IMR-90 (cell line): ENCODE measurements around the gene NAV2. TPM values are rescaled to one million over a fixed set of nuclear protein-coding genes. Genes with fewer than 3 reads are reported as not detected.

Experiments
- ATAC-seq: fragments of 200-7000 bp; cut with Tn5 transposase; 2 replicates; pipeline ENCODE4 v1.9.1; 2020; ENCODE audit warnings: low read depth, mild to moderate bottlenecking, moderate library complexity
- BruUV-seq: library from RNA; stranded (reverse); fragments of 400-500 nt; replicated peaks from 2 replicates; lab custom pipeline; 2021; lab: Mats Ljungman, UMichigan
- CTCF ChIA-PET: fragments of 300-600 bp; formaldehyde crosslinking; extraction: SDS; loops from one replicate; lab custom pipeline; 2021; ENCODE audit warnings: antibody characterized with exemption; lab: Yijun Ruan, JAX
- POLR2A ChIA-PET: fragments of 300-600 bp; sonication (Branson Sonifier 250); formaldehyde crosslinking; loops from one replicate; lab custom pipeline; 2022; ENCODE audit warnings: antibody characterized with exemption; ENCODE audit not compliant: unreplicated experiment; lab: Charles Lee
- DNase-seq: peaks from one replicate; pipeline ENCODE4 v3.0.0; 2013
- H2AFZ ChIP-seq: replicated peaks from 2 replicates; pipeline ENCODE3; 2013; ENCODE audit warnings: low read length, mild to moderate bottlenecking; ENCODE audit not compliant: poor library complexity
- H2AK5ac ChIP-seq: 2 replicates; pipeline ENCODE4 v1.6.1; 2013; ENCODE audit warnings: low read depth, low read length, inconsistent platforms
- H2AK9ac ChIP-seq: replicated peaks from 2 replicates; pipeline ENCODE3; 2013; ENCODE audit warnings: mild to moderate bottlenecking, low read depth, low read length, moderate library complexity; ENCODE audit not compliant: poor library complexity
- H2BK120ac ChIP-seq: 2 replicates; pipeline ENCODE4 v1.6.1; 2013; ENCODE audit warnings: low read depth, low read length, inconsistent platforms
- H2BK15ac ChIP-seq: 3 replicates; pipeline ENCODE4 v1.6.1; 2013; ENCODE audit warnings: low read depth, low read length, inconsistent platforms
- H2BK20ac ChIP-seq: 2 replicates; pipeline ENCODE4 v1.6.1; 2013; ENCODE audit warnings: low read depth, mild to moderate bottlenecking, inconsistent platforms, low read length, moderate library complexity
- H2BK5ac ChIP-seq: 2 replicates; pipeline ENCODE4 v1.6.1; 2013; ENCODE audit warnings: mild to moderate bottlenecking, low read depth, low read length, inconsistent platforms; ENCODE audit not compliant: poor library complexity, severe bottlenecking
- H3K14ac ChIP-seq: replicated peaks from 2 replicates; pipeline ENCODE4 v1.6.1; 2013; ENCODE audit warnings: low read depth, low read length, inconsistent platforms
- H3K18ac ChIP-seq: 2 replicates; pipeline ENCODE4 v1.6.1; 2013; ENCODE audit warnings: low read depth, low read length, control low read depth
- H3K23ac ChIP-seq: 2 replicates; pipeline ENCODE4 v1.6.1; 2013; ENCODE audit warnings: low read depth, low read length, inconsistent platforms
- H3K27ac ChIP-seq: 2 replicates; pipeline ENCODE4 v1.5.1; 2013; ENCODE audit warnings: mild to moderate bottlenecking, control low read depth, low read length; ENCODE audit not compliant: insufficient read depth
- H3K27me3 ChIP-seq: 2 replicates; pipeline ENCODE4 v1.6.1; 2013; ENCODE audit warnings: low read length; ENCODE audit not compliant: control insufficient read depth, insufficient read depth
- H3K36me3 ChIP-seq: 2 replicates; pipeline ENCODE4 v1.6.1; 2013; ENCODE audit warnings: low read length, mixed read lengths; ENCODE audit not compliant: control insufficient read depth, insufficient read depth
- H3K4ac ChIP-seq: 2 replicates; pipeline ENCODE4 v1.6.1; 2013; ENCODE audit warnings: low read depth, low read length, inconsistent platforms
- H3K4me1 ChIP-seq: 2 replicates; pipeline ENCODE4 v1.6.1; 2013; ENCODE audit warnings: low read length, mixed read lengths; ENCODE audit not compliant: control insufficient read depth, insufficient read depth
- H3K4me2 ChIP-seq: 2 replicates; pipeline ENCODE4 v1.6.1; 2013; ENCODE audit warnings: low read depth, mild to moderate bottlenecking, control low read depth, low read length, moderate library complexity
- H3K4me3 ChIP-seq: 2 replicates; pipeline ENCODE4 v1.5.1; 2013; ENCODE audit warnings: low read depth, mild to moderate bottlenecking, control low read depth, low read length, moderate library complexity; ENCODE audit not compliant: insufficient read depth
- H3K56ac ChIP-seq: 2 replicates; pipeline ENCODE4 v1.6.1; 2013; ENCODE audit warnings: low read length, inconsistent platforms; ENCODE audit not compliant: insufficient read depth; ENCODE audit errors: extremely low read depth
- H3K79me1 ChIP-seq, 2 experiments: 2 replicates each; pipeline ENCODE4 v1.6.1; 2013; ENCODE audit warnings: low read length in 2 of 2, inconsistent platforms in 1 of 2, low read depth in 1 of 2
- H3K9ac ChIP-seq: 2 replicates; pipeline ENCODE4 v1.6.1; 2013; ENCODE audit warnings: low read depth, low read length, control low read depth
- H3K9me1 ChIP-seq: 2 replicates; pipeline ENCODE4 v1.6.1; 2013; ENCODE audit warnings: low read length, inconsistent platforms; ENCODE audit not compliant: insufficient read depth
- H3K9me3 ChIP-seq: 2 replicates; pipeline ENCODE4 v1.6.1; 2013; ENCODE audit warnings: low read length; ENCODE audit not compliant: control insufficient read depth, insufficient read depth
- H4K20me1 ChIP-seq: 2 replicates; pipeline ENCODE4 v1.6.1; 2013; ENCODE audit warnings: low read length, inconsistent platforms; ENCODE audit not compliant: insufficient read depth
- H4K5ac ChIP-seq: 2 replicates; pipeline ENCODE4 v1.6.1; 2013; ENCODE audit warnings: mild to moderate bottlenecking, low read depth, low read length, control low read depth
- H4K8ac ChIP-seq, 2 experiments: 2 replicates each; pipeline ENCODE4 v1.6.1; 2013; ENCODE audit warnings: low read depth in 2 of 2, low read length in 2 of 2, control low read depth in 1 of 2, inconsistent platforms in 1 of 2
- H4K91ac ChIP-seq: 2 replicates; pipeline ENCODE4 v1.6.1; 2013; ENCODE audit warnings: low read depth, low read length, inconsistent platforms; ENCODE audit not compliant: insufficient read depth
- BHLHE40 ChIP-seq: fragments of 150-350 bp; IDR thresholded peaks from 2 replicates; pipeline ENCODE4 v1.6.1; 2016; ENCODE audit warnings: mild to moderate bottlenecking, low read depth, low read length
- CEBPB ChIP-seq: IDR thresholded peaks from 2 replicates; pipeline ENCODE4 v1.6.1; 2012; ENCODE audit warnings: low read depth, low read length, improper control_type of control experiment
- CHD1 ChIP-seq: IDR thresholded peaks from 2 replicates; pipeline ENCODE4 v1.6.1; 2012; ENCODE audit warnings: low read depth, low read length, improper control_type of control experiment
- FOS ChIP-seq: fragments of 150-350 bp; IDR thresholded peaks from 2 replicates; pipeline ENCODE4 v1.6.1; 2016; ENCODE audit warnings: low read depth, low read length
- MXI1 ChIP-seq: IDR thresholded peaks from 2 replicates; pipeline ENCODE4 v1.6.1; 2012; ENCODE audit warnings: low read depth, mild to moderate bottlenecking, low read length, moderate library complexity, borderline replicate concordance
- NFE2L2 ChIP-seq: fragments of 150-350 bp; IDR thresholded peaks from 2 replicates; pipeline ENCODE4 v1.6.1; 2016; ENCODE audit warnings: low read depth, mild to moderate bottlenecking, low read length
- POLR2A ChIP-seq: IDR thresholded peaks from 2 replicates; pipeline ENCODE4 v1.6.1; 2012; ENCODE audit warnings: mild to moderate bottlenecking, low read depth, low read length
- RAD21 ChIP-seq: IDR thresholded peaks from 2 replicates; pipeline ENCODE4 v1.6.1; 2012; ENCODE audit warnings: low read length, improper control_type of control experiment
- RCOR1 ChIP-seq: IDR thresholded peaks from 2 replicates; pipeline ENCODE4 v1.6.1; 2012; ENCODE audit warnings: mild to moderate bottlenecking, low read length, improper control_type of control experiment; ENCODE audit not compliant: insufficient replicate concordance
- RFX5 ChIP-seq: IDR thresholded peaks from 2 replicates; pipeline ENCODE4 v1.8.0; 2012; ENCODE audit warnings: low read depth, mild to moderate bottlenecking, low read length, moderate library complexity
- SMC3 ChIP-seq: fragments of 150-350 bp; IDR thresholded peaks from 2 replicates; pipeline ENCODE4 v1.6.1; 2016; ENCODE audit warnings: low read depth, mild to moderate bottlenecking, antibody characterized with exemption, low read length, moderate library complexity
- WGBS, 2 experiments: methylation state at CpG; one replicate each; pipeline versions ENCODE4 v1.1.5 to v1.1.7; 2013; ENCODE audit warnings: missing lambda C conversion rate in 2 of 2; ENCODE audit not compliant: insufficient read length in 1 of 2; ENCODE audit errors: extremely low coverage in 2 of 2; 5-methylcytosine and 5-hydroxymethylcytosine counted together
- dilution Hi-C: fragments of 300-500 bp; cut with HindIII; formaldehyde crosslinking; loops from one replicate; pipeline ENCODE4 v1.14.3; 2018; ENCODE audit warnings: low sequenced_read_pairs; ENCODE audit not compliant: unreplicated experiment
- in situ Hi-C: fragments of 300-500 bp; cut with MboI; formaldehyde crosslinking; loops from 3 replicates; pipeline ENCODE4 v1.14.3; 2019; ENCODE audit warnings: low sequenced_read_pairs, inconsistent platforms, mixed read lengths
- intact Hi-C: fragments of 100-400 bp; cut with micrococcal nuclease; formaldehyde crosslinking; loops from 2 replicates; pipeline ENCODE4 v1.10.0; 2022
- polyA plus RNA-seq, 3 experiments: library from polyadenylated mRNA; depleted of rRNA; stranded (reverse); fragments of >200 nt; gene quantifications; 2 replicates each; pipeline ENCODE4 v1.2.3, GENCODE V29; 2012; ENCODE audit warnings: low replicate concordance in 1 of 3
- total RNA-seq: library from RNA; depleted of rRNA; stranded (reverse); fragments of >200 nt; gene quantifications from 2 replicates; pipeline ENCODE4 v1.2.3, GENCODE V29; 2012
- TF ChIP-seq, protein P1 (sequence below): fragments of 150-350 bp; IDR thresholded peaks from 2 replicates; pipeline ENCODE4 v1.6.1; 2017; ENCODE audit warnings: mild to moderate bottlenecking, antibody characterized with exemption, low read length, low read depth
- TF ChIP-seq, protein P2 (sequence below): fragments of 150-350 bp; IDR thresholded peaks from 2 replicates; pipeline ENCODE4 v1.6.1; 2016; ENCODE audit warnings: low read depth, mild to moderate bottlenecking, low read length, moderate library complexity, borderline replicate concordance

The NAV2 gene
- total and polyA plus RNA-seq, 2 of the 4 experiments (the other 2 are of a cell fraction): 4.5 to 12.6 TPM

DNA sequence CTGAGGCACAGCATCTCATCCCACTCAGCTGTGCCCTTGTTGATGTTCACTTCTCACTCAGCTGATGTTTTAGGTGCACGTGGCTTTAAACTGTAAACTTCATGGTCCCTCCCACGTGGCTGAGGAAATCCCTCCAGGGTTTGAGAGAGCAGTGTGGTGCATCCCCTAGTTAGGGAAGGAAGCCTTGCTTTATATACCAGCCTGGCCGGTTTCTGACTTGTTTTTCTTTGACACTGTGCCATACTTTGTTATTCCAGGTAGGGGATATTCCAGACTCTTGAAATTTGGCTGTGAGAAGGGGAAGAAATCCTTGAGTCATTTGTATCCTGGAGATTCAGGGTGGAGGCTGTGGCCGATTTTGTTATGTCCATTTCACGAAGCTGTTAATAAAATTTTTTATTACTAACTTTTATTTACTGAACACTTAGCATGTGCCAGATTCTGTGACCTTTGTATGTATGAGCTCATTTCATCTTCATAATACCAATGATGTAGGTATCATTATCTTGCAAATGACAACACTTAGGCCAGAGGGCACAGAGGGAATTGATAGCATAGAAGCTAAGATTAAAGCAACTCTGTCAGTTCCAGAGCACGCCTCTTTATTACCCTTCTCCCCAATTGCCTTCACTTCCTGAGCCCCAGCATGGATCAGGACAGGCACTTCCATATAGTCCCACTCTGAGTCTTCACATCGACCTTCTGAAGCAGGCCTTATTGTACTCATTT, 116.6 kb downstream of the NAV2 start (continued):
- TF ChIP-seq, protein P1, sequence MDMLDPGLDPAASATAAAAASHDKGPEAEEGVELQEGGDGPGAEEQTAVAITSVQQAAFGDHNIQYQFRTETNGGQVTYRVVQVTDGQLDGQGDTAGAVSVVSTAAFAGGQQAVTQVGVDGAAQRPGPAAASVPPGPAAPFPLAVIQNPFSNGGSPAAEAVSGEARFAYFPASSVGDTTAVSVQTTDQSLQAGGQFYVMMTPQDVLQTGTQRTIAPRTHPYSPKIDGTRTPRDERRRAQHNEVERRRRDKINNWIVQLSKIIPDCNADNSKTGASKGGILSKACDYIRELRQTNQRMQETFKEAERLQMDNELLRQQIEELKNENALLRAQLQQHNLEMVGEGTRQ: no peak

DNA sequence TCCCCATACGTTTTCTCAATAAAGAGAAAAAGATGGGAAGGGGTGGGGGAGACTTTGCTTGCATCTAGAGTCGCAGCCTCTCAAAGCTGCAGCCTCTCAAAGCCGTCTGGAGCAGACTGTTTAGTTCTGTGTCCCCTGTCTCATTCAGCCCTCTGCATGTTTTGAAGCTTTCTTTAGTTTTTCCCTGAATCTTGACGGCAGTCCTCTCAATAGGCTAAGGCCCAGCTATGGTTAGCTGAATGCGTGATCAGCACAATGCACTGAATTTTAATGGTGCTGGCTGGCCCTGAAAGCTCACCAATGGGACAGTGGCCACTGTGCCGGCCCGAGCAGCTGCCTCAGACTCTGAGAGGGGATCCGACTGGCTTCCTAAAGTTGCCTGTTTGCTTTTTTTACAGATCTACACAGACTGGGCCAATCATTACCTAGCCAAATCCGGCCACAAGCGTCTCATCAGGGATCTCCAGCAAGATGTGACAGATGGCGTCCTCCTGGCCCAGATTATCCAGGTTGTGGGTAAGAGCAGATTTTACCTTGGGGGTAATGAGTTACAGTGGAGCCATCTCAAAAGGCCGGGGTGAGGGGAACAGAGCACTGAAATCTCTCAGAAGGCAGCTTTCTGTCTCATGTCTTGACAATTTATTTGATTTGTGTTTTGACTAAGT, 119.6 kb downstream of the NAV2 start:
- H2AK5ac ChIP-seq: no peak overlapping the region
- no peak overlapping the region for H3K14ac ChIP-seq
- dilution Hi-C loops (no loop called here), intact Hi-C loops (no loop called here), in situ Hi-C loops (no loop called here)
- no peak overlapping the region for H2BK20ac ChIP-seq
- peaks cover 4% of the 10 kb centered on the region; the same call in 1 of the 2 replicates for H3K9me3 ChIP-seq
- no peak overlapping the region for H3K9ac ChIP-seq
- H3K36me3 ChIP-seq: peaks cover 9% of the 10 kb centered on the region
- no peak overlapping the region for H4K91ac ChIP-seq
- WGBS, 2 experiments: 94% methylated on average over 4 of the region's 12 CpGs; no CpG with 5 or more reads in 1 of the 2 experiments
- H3K4me1 ChIP-seq: no peaks in the 10 kb centered on the region
- no peak overlapping the region for H2AK9ac ChIP-seq
- no peak for ATAC-seq
- ChIA-PET CTCF (no interaction called here), POLR2A (no interaction called here)
- H3K79me1 ChIP-seq: peaks cover 25 to 62% of the 10 kb centered on the region in 2 experiments
- no peak overlapping the region for H3K4me3 ChIP-seq
- H3K4ac ChIP-seq: no peak overlapping the region
- H3K27me3 ChIP-seq: no peaks in the 10 kb centered on the region
- peaks cover 13% of the 10 kb centered on the region for H4K20me1 ChIP-seq
- H4K8ac ChIP-seq: no peak overlapping the region
- no peak overlapping the region for H3K18ac ChIP-seq
- DNase-seq: no peak
- no peak overlapping the region for H2AFZ ChIP-seq
- H2BK15ac ChIP-seq: no peak overlapping the region
- H3K9me1 ChIP-seq: peaks cover 4% of the 10 kb centered on the region; the same call in 1 of the 2 replicates
- H4K5ac ChIP-seq: no peak overlapping the region
- H3K4me2 ChIP-seq: no peak overlapping the region
- BruUV-seq: no TSS peak
- H3K27ac ChIP-seq: no peak overlapping the region
- no peak overlapping the region for H3K23ac ChIP-seq
- no peak overlapping the region for H3K56ac ChIP-seq
- H2BK5ac ChIP-seq: no peak overlapping the region
- no peak overlapping the region for H2BK120ac ChIP-seq
- TF ChIP-seq RFX5: no peak
- no peak for TF ChIP-seq BHLHE40
- no peak for TF ChIP-seq FOS
- no peak for TF ChIP-seq MXI1
- no peak for TF ChIP-seq RCOR1
- TF ChIP-seq, protein P1: no peak
- TF ChIP-seq CHD1: no peak
- TF ChIP-seq POLR2A: no peak
- TF ChIP-seq, protein P2, sequence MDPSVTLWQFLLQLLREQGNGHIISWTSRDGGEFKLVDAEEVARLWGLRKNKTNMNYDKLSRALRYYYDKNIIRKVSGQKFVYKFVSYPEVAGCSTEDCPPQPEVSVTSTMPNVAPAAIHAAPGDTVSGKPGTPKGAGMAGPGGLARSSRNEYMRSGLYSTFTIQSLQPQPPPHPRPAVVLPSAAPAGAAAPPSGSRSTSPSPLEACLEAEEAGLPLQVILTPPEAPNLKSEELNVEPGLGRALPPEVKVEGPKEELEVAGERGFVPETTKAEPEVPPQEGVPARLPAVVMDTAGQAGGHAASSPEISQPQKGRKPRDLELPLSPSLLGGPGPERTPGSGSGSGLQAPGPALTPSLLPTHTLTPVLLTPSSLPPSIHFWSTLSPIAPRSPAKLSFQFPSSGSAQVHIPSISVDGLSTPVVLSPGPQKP: no peak
- TF ChIP-seq RAD21: no peak
- no peak for TF ChIP-seq CEBPB
- no peak for TF ChIP-seq NFE2L2
- no peak for TF ChIP-seq SMC3
